ENCODE results near the gene SCN8A.
"Not testable (repeated sequence)": the region's sequence is repeated elsewhere in the genome, so short reads cannot be mapped to it uniquely, and the experiment has no call there.

The SCN8A gene

GRCh38 chr12:51625370-51625769 is 34.3 kb downstream of the SCN8A start:
- DNase-seq = no peak

GRCh38 chr12:51626115-51626514 is 35.1 kb downstream of the SCN8A start:
- no peak for DNase-seq

- no peak for DNase-seq
Observed at GRCh38 chr12:51626629-51627028, 35.6 kb downstream of the SCN8A start.

GRCh38 chr12:51630256-51630880 is 39.3 kb downstream of the SCN8A start:
- no peak for DNase-seq

- DNase-seq = no peak
Observed at GRCh38 chr12:51630986-51631385, 40.0 kb downstream of the SCN8A start.

GRCh38 chr12:51631591-51631990 is 40.6 kb downstream of the SCN8A start:
- DNase-seq = no peak

GRCh38 chr12:51632623-51633022 is 41.6 kb downstream of the SCN8A start:
- no peak for DNase-seq

GRCh38 chr12:51635346-51635745 is 44.3 kb downstream of the SCN8A start:
- DNase-seq = no peak

GRCh38 chr12:51636581-51636980 is 45.5 kb downstream of the SCN8A start:
- DNase-seq = no peak

- DNase-seq = no peak
Observed at GRCh38 chr12:51636986-51637385, 46.0 kb downstream of the SCN8A start.

- no peak for DNase-seq
Observed at GRCh38 chr12:51639361-51639760, 48.3 kb downstream of the SCN8A start.

GRCh38 chr12:51642286-51642685 is 51.3 kb downstream of the SCN8A start:
- DNase-seq = no peak

- DNase-seq = no peak
Observed at GRCh38 chr12:51643951-51644350, 52.9 kb downstream of the SCN8A start.

- DNase-seq = not testable (repeated sequence)
Observed at GRCh38 chr12:51644691-51645090, 53.7 kb downstream of the SCN8A start.

- DNase-seq = no peak
Observed at GRCh38 chr12:51645961-51646360, 54.9 kb downstream of the SCN8A start.

- no peak for DNase-seq
Observed at GRCh38 chr12:51647647-51648046, 56.6 kb downstream of the SCN8A start.

GRCh38 chr12:51653431-51653830 is 62.4 kb downstream of the SCN8A start:
- no peak for DNase-seq

- no peak for DNase-seq
Observed at GRCh38 chr12:51661199-51661598, 70.2 kb downstream of the SCN8A start.

GRCh38 chr12:51661836-51662235 is 70.8 kb downstream of the SCN8A start:
- peak; percentile 13 to 48 for DNase-seq

GRCh38 chr12:51662728-51663154 is 71.7 kb downstream of the SCN8A start:
- DNase-seq = no peak

- DNase-seq = no peak
Observed at GRCh38 chr12:51663390-51663789, 72.4 kb downstream of the SCN8A start.

- DNase-seq = no peak
Observed at GRCh38 chr12:51666696-51667095, 75.7 kb downstream of the SCN8A start.

GRCh38 chr12:51667269-51667668 is 76.2 kb downstream of the SCN8A start:
- no peak for DNase-seq

- no peak for DNase-seq
Observed at GRCh38 chr12:51669271-51669670, 78.2 kb downstream of the SCN8A start.

- no peak for DNase-seq
Observed at GRCh38 chr12:51669996-51670395, 79.0 kb downstream of the SCN8A start.
